GM12874 (cell line): Measurements from ENCODE around the gene ATG16L1.

Experiments
- TF ChIP-seq, protein P1 (sequence below): IDR thresholded peaks from 2 replicates; pipeline ENCODE4 v1.5.1; 2011; ENCODE audit warnings: low read depth, mild to moderate bottlenecking, control low read depth, low read length, moderate library complexity; ENCODE audit not compliant: insufficient read depth

The ATG16L1 gene

DNA sequence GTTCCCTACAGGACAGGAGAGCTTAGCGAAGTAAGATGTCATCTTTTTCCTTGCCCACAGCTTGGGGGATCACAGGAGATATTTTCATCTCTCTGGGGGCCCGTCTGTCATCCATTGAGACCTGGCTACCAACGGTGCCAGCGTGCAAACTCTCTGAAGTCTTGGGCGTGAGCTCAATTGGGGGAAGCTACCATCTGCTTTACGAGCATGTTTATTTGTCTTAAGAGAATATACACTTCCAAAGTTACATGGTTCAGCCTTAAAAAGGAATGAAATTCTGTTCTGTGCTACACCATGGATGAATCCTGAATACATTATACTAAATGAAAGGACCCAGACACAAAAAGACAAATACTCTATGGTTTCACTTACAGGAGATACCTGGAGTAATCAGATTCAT lies 69.7 kb downstream of the ATG16L1 start:
- TF ChIP-seq, protein P1, sequence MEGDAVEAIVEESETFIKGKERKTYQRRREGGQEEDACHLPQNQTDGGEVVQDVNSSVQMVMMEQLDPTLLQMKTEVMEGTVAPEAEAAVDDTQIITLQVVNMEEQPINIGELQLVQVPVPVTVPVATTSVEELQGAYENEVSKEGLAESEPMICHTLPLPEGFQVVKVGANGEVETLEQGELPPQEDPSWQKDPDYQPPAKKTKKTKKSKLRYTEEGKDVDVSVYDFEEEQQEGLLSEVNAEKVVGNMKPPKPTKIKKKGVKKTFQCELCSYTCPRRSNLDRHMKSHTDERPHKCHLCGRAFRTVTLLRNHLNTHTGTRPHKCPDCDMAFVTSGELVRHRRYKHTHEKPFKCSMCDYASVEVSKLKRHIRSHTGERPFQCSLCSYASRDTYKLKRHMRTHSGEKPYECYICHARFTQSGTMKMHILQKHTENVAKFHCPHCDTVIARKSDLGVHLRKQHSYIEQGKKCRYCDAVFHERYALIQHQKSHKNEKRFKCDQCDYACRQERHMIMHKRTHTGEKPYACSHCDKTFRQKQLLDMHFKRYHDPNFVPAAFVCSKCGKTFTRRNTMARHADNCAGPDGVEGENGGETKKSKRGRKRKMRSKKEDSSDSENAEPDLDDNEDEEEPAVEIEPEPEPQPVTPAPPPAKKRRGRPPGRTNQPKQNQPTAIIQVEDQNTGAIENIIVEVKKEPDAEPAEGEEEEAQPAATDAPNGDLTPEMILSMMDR, result no peak

GRCh38 chr2:233323851-233324250 lies 72.4 kb downstream of the ATG16L1 start:
- TF ChIP-seq, protein P1, result no peak

GRCh38 chr2:233325256-233325655 lies 73.8 kb downstream of the ATG16L1 start:
- TF ChIP-seq, protein P1, result no peak

- TF ChIP-seq, protein P1, result no peak
These were observed 74.3 kb downstream of the ATG16L1 start for GRCh38 chr2:233325814-233326213.

DNA sequence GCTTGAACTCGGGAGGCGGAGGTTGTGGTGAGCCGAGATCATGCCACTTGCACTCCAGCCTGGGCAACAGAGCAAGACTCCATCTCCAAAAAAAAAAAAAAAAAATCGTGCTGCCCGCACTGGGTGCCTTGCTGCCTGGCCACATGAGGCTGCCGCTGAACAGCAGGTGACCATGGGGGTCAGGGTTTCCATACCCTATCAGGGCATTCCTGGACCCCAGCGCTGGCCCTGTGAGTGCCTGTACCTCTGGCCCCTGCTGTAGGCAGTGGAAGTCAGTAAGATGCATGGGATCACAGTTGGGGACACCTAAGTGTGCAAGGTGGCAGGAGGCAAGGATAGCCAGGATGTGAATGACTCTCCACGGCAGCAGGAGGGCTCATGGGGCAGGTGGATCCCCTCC lies 75.0 kb downstream of the ATG16L1 start:
- TF ChIP-seq, protein P1, result no peak

- TF ChIP-seq, protein P1, result no peak
These were observed 77.4 kb downstream of the ATG16L1 start for GRCh38 chr2:233328922-233329321.

- TF ChIP-seq, protein P1, result no peak
These were observed 78.1 kb downstream of the ATG16L1 start for GRCh38 chr2:233329489-233330135.
